Measurements from ENCODE around the gene EDEM1. TPM values are rescaled to one million over a fixed set of nuclear protein-coding genes. Genes with fewer than 3 reads are reported as not detected.

The EDEM1 gene
- total RNA-seq, 2 donors from 2014 or later = 109 to 171 TPM

DNA sequence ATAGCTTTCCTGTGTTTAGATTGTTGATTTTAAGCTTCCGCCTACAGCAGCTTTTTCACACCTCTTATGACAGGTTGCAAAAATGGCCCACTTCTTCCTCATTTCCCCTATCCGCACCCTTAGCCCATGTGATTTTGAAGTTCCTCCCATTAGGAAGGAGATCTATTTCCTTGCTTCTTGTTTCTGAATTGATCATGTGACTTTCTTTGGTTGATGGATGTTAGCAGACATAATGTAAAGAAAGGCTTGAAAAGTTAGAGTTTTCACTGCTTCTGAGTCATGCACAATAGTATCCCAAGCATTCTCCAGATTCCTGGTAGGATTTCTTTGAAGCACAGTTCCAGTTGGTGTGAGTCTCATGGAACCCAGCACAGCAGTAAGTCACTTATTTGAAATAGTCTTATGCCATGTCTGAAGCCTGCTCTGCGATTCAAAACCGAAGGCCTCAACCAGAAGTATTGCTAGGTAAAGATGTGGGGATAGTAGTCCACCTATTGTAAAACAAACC, 76.6 kb downstream of the EDEM1 start:
- no peak overlapping the region for H3K27ac Mint-ChIP-seq
- DNase-seq (ENCODE audit: low spot score) (no peak), ATAC-seq (no peak)
- no peaks in the 10 kb centered on the region for H3K36me3 Mint-ChIP-seq
- H3K4me3 Mint-ChIP-seq = no peak overlapping the region
- peaks cover 4 to 6% of the 10 kb centered on the region in 2 donors for H3K4me1 Mint-ChIP-seq (ENCODE audit: low read depth in 2 of 2)
- no peaks in the 10 kb centered on the region for H3K9me3 Mint-ChIP-seq
- peaks cover 7 to 19% of the 10 kb centered on the region in 2 donors for H3K27me3 Mint-ChIP-seq

DNA sequence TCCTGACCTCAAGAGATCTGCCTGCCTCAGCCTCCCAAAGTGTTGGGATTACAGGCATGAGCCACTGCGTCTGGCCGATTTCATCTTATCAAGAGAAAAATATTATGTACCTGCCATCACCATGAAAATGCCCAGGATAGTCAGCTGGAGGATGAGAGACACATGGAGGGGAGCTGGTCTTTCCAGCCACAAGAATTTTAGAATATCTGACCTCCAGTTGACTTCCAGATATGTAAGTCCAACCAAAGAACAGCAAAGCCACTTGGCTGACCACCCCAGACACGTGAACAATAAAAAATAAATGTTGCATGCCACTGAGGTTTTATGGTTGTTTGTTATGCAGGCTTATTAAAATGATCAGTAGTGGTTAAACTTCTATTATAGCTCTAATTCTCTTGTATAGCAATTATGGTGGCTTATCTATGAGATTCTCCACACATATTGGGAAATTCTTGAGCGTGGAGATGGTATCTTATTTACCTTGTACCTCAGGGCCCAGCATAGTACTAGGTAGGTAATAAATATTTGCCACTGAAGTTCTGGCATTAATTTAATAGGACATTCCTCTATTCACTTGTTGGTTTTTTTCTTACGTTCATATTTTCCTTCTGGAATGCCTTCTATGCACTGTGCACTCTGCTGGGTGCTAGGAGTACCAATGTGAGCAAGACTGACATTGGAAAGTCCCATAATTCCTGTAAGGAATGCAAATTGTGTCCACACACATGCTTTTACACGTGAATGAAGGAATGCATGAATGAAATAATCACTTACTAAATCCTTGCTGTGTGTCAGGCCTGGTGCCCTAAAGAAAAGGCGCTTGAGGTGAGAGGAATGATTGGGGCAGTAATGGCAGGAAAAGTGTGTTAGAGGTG, 77.6 kb downstream of the EDEM1 start:
- Mint-ChIP-seq H3K4me1 (ENCODE audit: low read depth in 2 of 2) (peaks cover 4 to 6% of the 10 kb centered on the region in 2 donors), H3K9me3 (no peaks in the 10 kb centered on the region), H3K4me3 (no peak overlapping the region), H3K27me3 (peaks cover 7 to 19% of the 10 kb centered on the region in 2 donors), H3K36me3 (no peaks in the 10 kb centered on the region), H3K27ac (no peak overlapping the region)
- ATAC-seq (no peak), DNase-seq (ENCODE audit: low spot score) (no peak)

GRCh38 chr3:5267252-5267651, 79.7 kb downstream of the EDEM1 start:
- H3K36me3 Mint-ChIP-seq = no peaks in the 10 kb centered on the region
- no peak overlapping the region for H3K27ac Mint-ChIP-seq
- no peak for ATAC-seq
- DNase-seq (ENCODE audit: low spot score) = no peak
- no peak overlapping the region for H3K4me3 Mint-ChIP-seq
- H3K9me3 Mint-ChIP-seq = no peaks in the 10 kb centered on the region
- peaks cover 4 to 6% of the 10 kb centered on the region in 2 donors for H3K4me1 Mint-ChIP-seq (ENCODE audit: low read depth in 2 of 2)
- peaks cover 3 to 11% of the 10 kb centered on the region in 2 donors for H3K27me3 Mint-ChIP-seq

DNA sequence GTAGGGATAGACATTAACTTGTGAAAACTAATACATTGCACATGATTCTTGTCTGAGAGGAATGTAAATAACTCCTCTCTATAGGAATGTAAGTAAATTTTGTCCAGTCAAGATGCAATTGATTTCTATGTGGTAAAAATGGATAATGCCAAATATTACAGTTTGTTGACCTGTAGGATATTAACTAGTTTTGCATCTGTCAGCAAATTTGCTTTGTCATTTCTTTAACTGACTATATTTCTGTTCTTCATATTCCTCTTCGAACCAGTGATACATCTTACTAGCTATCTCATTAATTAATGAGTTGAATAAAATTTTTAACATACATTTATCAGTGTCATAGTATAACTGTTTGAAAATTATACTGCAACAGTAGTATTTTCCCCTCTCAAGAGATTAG, 80.4 kb downstream of the EDEM1 start:
- no peak overlapping the region for H3K27ac Mint-ChIP-seq
- H3K4me1 Mint-ChIP-seq (ENCODE audit: low read depth in 2 of 2) = peaks cover 4 to 6% of the 10 kb centered on the region in 2 donors
- ATAC-seq (no peak), DNase-seq (ENCODE audit: low spot score) (no peak)
- H3K36me3 Mint-ChIP-seq = no peaks in the 10 kb centered on the region
- H3K9me3 Mint-ChIP-seq = no peaks in the 10 kb centered on the region
- H3K27me3 Mint-ChIP-seq = peaks cover 3 to 11% of the 10 kb centered on the region in 2 donors
- no peak overlapping the region for H3K4me3 Mint-ChIP-seq

Other genes starting within 250 kb of the EDEM1 start
- 100 to 1,000 TPM; 579 to 941 TPM for gene BHLHE40, start 208.3 kb upstream of the EDEM1 start, total RNA-seq
- gene ARL8B, start 65.4 kb upstream of the EDEM1 start, total RNA-seq = 10 to 100 TPM; 77.4 to 80.4 TPM